ENCODE results near the gene SERPINA12. TPM values are rescaled to one million over a fixed set of nuclear protein-coding genes. Genes with fewer than 3 reads are reported as not detected.

The SERPINA12 gene
- total and polyA plus RNA-seq, 4 donors = 0.28 TPM; not detected in 3

DNA sequence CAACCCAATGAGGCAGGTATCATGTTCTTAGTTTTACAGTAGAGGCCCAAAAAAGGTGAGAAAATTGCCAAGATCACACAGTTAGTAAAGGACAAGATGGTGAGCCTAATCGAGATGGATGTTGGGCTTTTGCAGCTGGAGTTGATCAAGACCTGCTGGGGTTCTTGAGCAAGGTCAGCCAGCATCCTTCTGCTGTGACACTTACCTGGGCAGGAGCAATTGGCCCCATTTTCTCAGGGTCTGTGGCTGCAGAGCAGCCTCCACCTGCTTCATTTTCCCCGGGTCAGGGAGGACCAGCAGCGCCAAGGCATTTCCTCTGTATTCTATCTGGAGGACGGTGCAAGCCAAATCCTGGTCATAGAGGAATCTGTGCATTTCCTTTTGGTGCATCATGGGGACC, 63.1 kb downstream of the SERPINA12 start:
- Histone ChIP-seq H3K4me3 (ENCODE audit: low read depth in 1 of 3, low read length in 3 of 3) (no peak overlapping the region), H3K9me3 (ENCODE audit: control insufficient read depth in 4 of 4, low read length in 3 of 4) (no peaks in the 10 kb centered on the region), H3K4me1 (ENCODE audit: control insufficient read depth in 4 of 4, insufficient read depth in 4 of 4, low read length in 3 of 4) (peaks cover 4 to 48% (median 32%) of the 10 kb centered on the region in 4 donors), H3K9ac (ENCODE audit: low read depth in 1 of 2, low read length in 2 of 2) (no peak overlapping the region), H3K36me3 (ENCODE audit: control insufficient read depth in 4 of 4, insufficient read depth in 3 of 4, low read depth in 1 of 4, low read length in 3 of 4) (peaks cover 0 to 35% (median 15%) of the 10 kb centered on the region in 4 donors), H3K27me3 (ENCODE audit: control insufficient read depth in 4 of 4, insufficient read depth in 4 of 4, low read length in 3 of 4) (no peaks in the 10 kb centered on the region), H3K27ac (ENCODE audit: low read depth in 1 of 2, low read length in 2 of 2) (no peak overlapping the region)
- WGBS = 69% methylated on average over 4 of the region's 4 CpGs
- DNase-seq (ENCODE audit: low spot score) = no peak
- TF ChIP-seq NR2F2 (IDR thresholded peaks at IDR 0.05) = no peak
- TF ChIP-seq, protein P1, sequence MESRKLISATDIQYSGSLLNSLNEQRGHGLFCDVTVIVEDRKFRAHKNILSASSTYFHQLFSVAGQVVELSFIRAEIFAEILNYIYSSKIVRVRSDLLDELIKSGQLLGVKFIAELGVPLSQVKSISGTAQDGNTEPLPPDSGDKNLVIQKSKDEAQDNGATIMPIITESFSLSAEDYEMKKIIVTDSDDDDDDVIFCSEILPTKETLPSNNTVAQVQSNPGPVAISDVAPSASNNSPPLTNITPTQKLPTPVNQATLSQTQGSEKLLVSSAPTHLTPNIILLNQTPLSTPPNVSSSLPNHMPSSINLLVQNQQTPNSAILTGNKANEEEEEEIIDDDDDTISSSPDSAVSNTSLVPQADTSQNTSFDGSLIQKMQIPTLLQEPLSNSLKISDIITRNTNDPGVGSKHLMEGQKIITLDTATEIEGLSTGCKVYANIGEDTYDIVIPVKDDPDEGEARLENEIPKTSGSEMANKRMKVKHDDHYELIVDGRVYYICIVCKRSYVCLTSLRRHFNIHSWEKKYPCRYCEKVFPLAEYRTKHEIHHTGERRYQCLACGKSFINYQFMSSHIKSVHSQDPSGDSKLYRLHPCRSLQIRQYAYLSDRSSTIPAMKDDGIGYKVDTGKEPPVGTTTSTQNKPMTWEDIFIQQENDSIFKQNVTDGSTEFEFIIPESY (IDR thresholded peaks at IDR 0.05) = no peak
- no peak for TF ChIP-seq GABPA (IDR thresholded peaks at IDR 0.05 in 1 of 2, conservative IDR thresholded peaks at IDR 0.05 in 1 of 2)
- TF ChIP-seq EGR1 (IDR thresholded peaks at IDR 0.05; ENCODE audit: low read depth in 2 of 2) = no peak
- TF ChIP-seq, protein P2, sequence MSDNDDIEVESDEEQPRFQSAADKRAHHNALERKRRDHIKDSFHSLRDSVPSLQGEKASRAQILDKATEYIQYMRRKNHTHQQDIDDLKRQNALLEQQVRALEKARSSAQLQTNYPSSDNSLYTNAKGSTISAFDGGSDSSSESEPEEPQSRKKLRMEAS (IDR thresholded peaks at IDR 0.05) = no peak
- no peak for TF ChIP-seq SP1 (IDR thresholded peaks at IDR 0.05)
- no peak for TF ChIP-seq FOXA1 (IDR thresholded peaks at IDR 0.05)
- TF ChIP-seq RAD21 (IDR thresholded peaks at IDR 0.05) = no peak
- TF ChIP-seq, protein P3, sequence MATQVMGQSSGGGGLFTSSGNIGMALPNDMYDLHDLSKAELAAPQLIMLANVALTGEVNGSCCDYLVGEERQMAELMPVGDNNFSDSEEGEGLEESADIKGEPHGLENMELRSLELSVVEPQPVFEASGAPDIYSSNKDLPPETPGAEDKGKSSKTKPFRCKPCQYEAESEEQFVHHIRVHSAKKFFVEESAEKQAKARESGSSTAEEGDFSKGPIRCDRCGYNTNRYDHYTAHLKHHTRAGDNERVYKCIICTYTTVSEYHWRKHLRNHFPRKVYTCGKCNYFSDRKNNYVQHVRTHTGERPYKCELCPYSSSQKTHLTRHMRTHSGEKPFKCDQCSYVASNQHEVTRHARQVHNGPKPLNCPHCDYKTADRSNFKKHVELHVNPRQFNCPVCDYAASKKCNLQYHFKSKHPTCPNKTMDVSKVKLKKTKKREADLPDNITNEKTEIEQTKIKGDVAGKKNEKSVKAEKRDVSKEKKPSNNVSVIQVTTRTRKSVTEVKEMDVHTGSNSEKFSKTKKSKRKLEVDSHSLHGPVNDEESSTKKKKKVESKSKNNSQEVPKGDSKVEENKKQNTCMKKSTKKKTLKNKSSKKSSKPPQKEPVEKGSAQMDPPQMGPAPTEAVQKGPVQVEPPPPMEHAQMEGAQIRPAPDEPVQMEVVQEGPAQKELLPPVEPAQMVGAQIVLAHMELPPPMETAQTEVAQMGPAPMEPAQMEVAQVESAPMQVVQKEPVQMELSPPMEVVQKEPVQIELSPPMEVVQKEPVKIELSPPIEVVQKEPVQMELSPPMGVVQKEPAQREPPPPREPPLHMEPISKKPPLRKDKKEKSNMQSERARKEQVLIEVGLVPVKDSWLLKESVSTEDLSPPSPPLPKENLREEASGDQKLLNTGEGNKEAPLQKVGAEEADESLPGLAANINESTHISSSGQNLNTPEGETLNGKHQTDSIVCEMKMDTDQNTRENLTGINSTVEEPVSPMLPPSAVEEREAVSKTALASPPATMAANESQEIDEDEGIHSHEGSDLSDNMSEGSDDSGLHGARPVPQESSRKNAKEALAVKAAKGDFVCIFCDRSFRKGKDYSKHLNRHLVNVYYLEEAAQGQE (IDR thresholded peaks at IDR 0.05) = no peak
- TF ChIP-seq, protein P4, sequence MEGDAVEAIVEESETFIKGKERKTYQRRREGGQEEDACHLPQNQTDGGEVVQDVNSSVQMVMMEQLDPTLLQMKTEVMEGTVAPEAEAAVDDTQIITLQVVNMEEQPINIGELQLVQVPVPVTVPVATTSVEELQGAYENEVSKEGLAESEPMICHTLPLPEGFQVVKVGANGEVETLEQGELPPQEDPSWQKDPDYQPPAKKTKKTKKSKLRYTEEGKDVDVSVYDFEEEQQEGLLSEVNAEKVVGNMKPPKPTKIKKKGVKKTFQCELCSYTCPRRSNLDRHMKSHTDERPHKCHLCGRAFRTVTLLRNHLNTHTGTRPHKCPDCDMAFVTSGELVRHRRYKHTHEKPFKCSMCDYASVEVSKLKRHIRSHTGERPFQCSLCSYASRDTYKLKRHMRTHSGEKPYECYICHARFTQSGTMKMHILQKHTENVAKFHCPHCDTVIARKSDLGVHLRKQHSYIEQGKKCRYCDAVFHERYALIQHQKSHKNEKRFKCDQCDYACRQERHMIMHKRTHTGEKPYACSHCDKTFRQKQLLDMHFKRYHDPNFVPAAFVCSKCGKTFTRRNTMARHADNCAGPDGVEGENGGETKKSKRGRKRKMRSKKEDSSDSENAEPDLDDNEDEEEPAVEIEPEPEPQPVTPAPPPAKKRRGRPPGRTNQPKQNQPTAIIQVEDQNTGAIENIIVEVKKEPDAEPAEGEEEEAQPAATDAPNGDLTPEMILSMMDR (IDR thresholded peaks at IDR 0.05; ENCODE audit: low read depth, low read length, missing input control) = no peak

DNA sequence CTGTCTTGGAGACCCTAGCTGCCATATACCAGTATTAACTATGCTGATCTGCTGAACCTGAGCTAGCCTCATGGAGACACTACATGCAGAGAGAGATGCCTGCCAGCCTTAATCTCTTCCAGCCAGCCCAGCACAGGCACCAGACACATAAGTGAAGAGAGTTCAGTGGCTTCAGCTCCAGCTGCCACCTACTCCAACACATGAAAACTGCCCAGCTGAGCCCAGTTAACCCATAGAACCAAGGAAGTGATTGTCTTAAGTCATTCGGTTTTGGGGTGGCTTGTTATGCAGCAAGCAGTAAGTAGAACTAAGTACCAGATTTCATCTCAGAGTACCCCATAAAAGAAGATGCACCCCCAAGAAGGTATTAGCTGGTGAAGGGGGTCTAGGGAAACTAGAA, 64.3 kb downstream of the SERPINA12 start:
- TF ChIP-seq HNF4A (conservative IDR thresholded peaks at IDR 0.05) = no peak
- TF ChIP-seq, protein P1 (IDR thresholded peaks at IDR 0.05) = no peak
- TF ChIP-seq YY1 (IDR thresholded peaks at IDR 0.05) = no peak
- no peak for TF ChIP-seq RXRA (IDR thresholded peaks at IDR 0.05)
- TF ChIP-seq RAD21 (IDR thresholded peaks at IDR 0.05) = no peak
- no peak for TF ChIP-seq GABPA (IDR thresholded peaks at IDR 0.05 in 1 of 2, conservative IDR thresholded peaks at IDR 0.05 in 1 of 2)
- no peak for TF ChIP-seq NR2F2 (IDR thresholded peaks at IDR 0.05)
- TF ChIP-seq, protein P2 (IDR thresholded peaks at IDR 0.05) = no peak
- TF ChIP-seq, protein P3 (IDR thresholded peaks at IDR 0.05) = no peak
- TF ChIP-seq EGR1 (IDR thresholded peaks at IDR 0.05; ENCODE audit: low read depth in 2 of 2) = no peak
- TF ChIP-seq TAF1 (conservative IDR thresholded peaks at IDR 0.05) = no peak
- TF ChIP-seq, protein P5, sequence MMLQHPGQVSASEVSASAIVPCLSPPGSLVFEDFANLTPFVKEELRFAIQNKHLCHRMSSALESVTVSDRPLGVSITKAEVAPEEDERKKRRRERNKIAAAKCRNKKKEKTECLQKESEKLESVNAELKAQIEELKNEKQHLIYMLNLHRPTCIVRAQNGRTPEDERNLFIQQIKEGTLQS (IDR thresholded peaks at IDR 0.05) = no peak
- WGBS = 90% methylated on average over 1 of the region's 1 CpG
- DNase-seq (ENCODE audit: low spot score) = no peak

More for the DNA sequence above, 64.3 kb downstream of the SERPINA12 start:
- Histone ChIP-seq H3K9me3 (ENCODE audit: control insufficient read depth in 4 of 4, low read length in 3 of 4) (no peaks in the 10 kb centered on the region), H3K4me1 (ENCODE audit: control insufficient read depth in 4 of 4, insufficient read depth in 4 of 4, low read length in 3 of 4) (peaks cover 4 to 37% (median 22%) of the 10 kb centered on the region in 4 donors), H3K27ac (ENCODE audit: low read depth in 1 of 2, low read length in 2 of 2) (no peak overlapping the region), H3K9ac (ENCODE audit: low read depth in 1 of 2, low read length in 2 of 2) (no peak overlapping the region), H3K4me3 (ENCODE audit: low read depth in 1 of 3, low read length in 3 of 3) (no peak overlapping the region), H3K36me3 (ENCODE audit: control insufficient read depth in 4 of 4, insufficient read depth in 3 of 4, low read depth in 1 of 4, low read length in 3 of 4) (peaks cover 0 to 35% (median 15%) of the 10 kb centered on the region in 4 donors), H3K27me3 (ENCODE audit: control insufficient read depth in 4 of 4, insufficient read depth in 4 of 4, low read length in 3 of 4) (no peaks in the 10 kb centered on the region)
